K562 (cell line): Measurements from ENCODE around the gene ELAC1. TPM values are rescaled to one million over a fixed set of nuclear protein-coding genes. Genes with fewer than 3 reads are reported as not detected.

Experiments used
- ATAC-seq: fragments of 200-7000 bp; cut with Tn5 transposase; 3 replicates; pipeline ENCODE4 v1.9.1; 2020; ENCODE audit warnings: moderate library complexity
- BruUV-seq: library from RNA; stranded (reverse); fragments of 400-500 nt; replicated peaks from 2 replicates; lab custom pipeline; 2021; lab: Mats Ljungman, UMichigan
- CTCF ChIA-PET: fragments of 300-600 bp; formaldehyde crosslinking; extraction: SDS; loops from one replicate; lab custom pipeline; 2021; ENCODE audit warnings: low intra/inter-chr PET ratio; lab: Yijun Ruan, JAX
- POLR2A ChIA-PET: fragments of 300-600, 350-650 bp; sonication (Branson Sonifier 250); formaldehyde crosslinking; extraction: SDS; loops from one replicate; lab custom pipeline; 2021; ENCODE audit warnings: antibody characterized with exemption, inconsistent platforms; lab: Yijun Ruan, JAX
- DNase-seq, 4 experiments: peaks; one replicate each; pipeline versions ENCODE4 v3.0.0 to v3.0.0-alpha.2; 2011 to 2018; ENCODE audit warnings: low spot score in 3 of 4, mixed read lengths in 3 of 4; ENCODE audit errors: extremely low read depth in 1 of 4
- FAIRE-seq: peaks from 2 replicates; lab custom pipeline; 2011; peaks lifted over from hg19 to GRCh38; lab: Jason Lieb, UNC
- H2AFZ ChIP-seq: 2 replicates; pipeline ENCODE4 v1.6.0; 2011; ENCODE audit warnings: low read depth, low read length, control low read depth, inconsistent platforms
- H3K27ac ChIP-seq: fragments of 200-600 bp; 3 replicates; pipeline ENCODE4 v1.8.0; 2011; ENCODE audit warnings: low read depth, mild to moderate bottlenecking, control low read depth, inconsistent platforms, low read length, moderate library complexity, mixed read lengths; ENCODE audit errors: extremely low read depth
- H3K27me3 ChIP-seq, 2 experiments: fragments of 300-600 bp in 1 of 2; 2 replicates in 1 of 2; 3 replicates in 1 of 2; pipeline versions ENCODE4 v1.6.0 to v1.8.0; 2011; ENCODE audit warnings: inconsistent platforms in 2 of 2, low read length in 2 of 2, mild to moderate bottlenecking in 1 of 2, mixed read lengths in 1 of 2, moderate library complexity in 1 of 2; ENCODE audit not compliant: control insufficient read depth in 2 of 2, insufficient read depth in 2 of 2
- H3K36me3 ChIP-seq: fragments of 300-600 bp; 3 replicates; pipeline ENCODE4 v1.8.0; 2011; ENCODE audit warnings: mild to moderate bottlenecking, low read length, inconsistent platforms; ENCODE audit not compliant: control insufficient read depth, insufficient read depth
- H3K4me1 ChIP-seq, 2 experiments: fragments of 200-600 bp in 1 of 2; replicated peaks in 1 of 2; 2 replicates in 1 of 2; 3 replicates in 1 of 2; pipeline versions ENCODE4 v1.5.1 to v1.8.0; 2011; ENCODE audit warnings: inconsistent platforms in 2 of 2, low read length in 2 of 2, mild to moderate bottlenecking in 1 of 2, mixed read lengths in 1 of 2, moderate library complexity in 1 of 2; ENCODE audit not compliant: control insufficient read depth in 2 of 2, insufficient read depth in 2 of 2
- H3K4me2 ChIP-seq: 2 replicates; pipeline ENCODE4 v1.6.1; 2011; ENCODE audit warnings: low read length, control low read depth, inconsistent platforms, mixed read lengths; ENCODE audit not compliant: insufficient read depth
- H3K4me3 ChIP-seq: fragments of 200-600 bp; sonication (generic), shearing (Covaris generic); 2 replicates; pipeline ENCODE4 v1.5.1; 2016; ENCODE audit warnings: control low read depth, inconsistent platforms
- H3K79me2 ChIP-seq: fragments of 200-600 bp; 3 replicates; pipeline ENCODE4 v1.8.0; 2011; ENCODE audit warnings: low read length, inconsistent platforms; ENCODE audit not compliant: control insufficient read depth, insufficient read depth
- H3K9ac ChIP-seq, 2 experiments: 2 replicates each; pipeline versions ENCODE4 v1.6.0 to v1.6.1; 2011; ENCODE audit warnings: low read depth in 2 of 2, low read length in 2 of 2, control low read depth in 1 of 2, inconsistent platforms in 1 of 2, mild to moderate bottlenecking in 1 of 2, mixed read lengths in 1 of 2; ENCODE audit not compliant: insufficient read depth in 1 of 2
- H3K9me1 ChIP-seq: one replicate; pipeline ENCODE4 v1.6.0; 2011; ENCODE audit warnings: inconsistent platforms, mild to moderate bottlenecking, low read length, moderate library complexity; ENCODE audit not compliant: control insufficient read depth, insufficient read depth
- H3K9me3 ChIP-seq: replicated peaks from 2 replicates; pipeline ENCODE4 v1.5.1; 2011; ENCODE audit warnings: low read depth, low read length, inconsistent platforms; ENCODE audit not compliant: control insufficient read depth, insufficient read depth
- H4K20me1 ChIP-seq: replicated peaks from 2 replicates; pipeline ENCODE4 v1.6.1; 2011; ENCODE audit warnings: low read length, inconsistent platforms, mixed read lengths; ENCODE audit not compliant: control insufficient read depth, insufficient read depth
- ASH1L ChIP-seq: fragments of 450-650 bp; IDR thresholded peaks from 2 replicates; pipeline ENCODE4 v1.6.1; 2018; ENCODE audit warnings: borderline replicate concordance, mild to moderate bottlenecking, low read depth; ENCODE audit not compliant: partially characterized antibody
- C11orf30 ChIP-seq: fragments of 450-650 bp; IDR thresholded peaks from 2 replicates; pipeline ENCODE4 v1.6.1; 2016; ENCODE audit warnings: low read depth, mild to moderate bottlenecking
- COPS2 ChIP-seq: fragments of 450-650 bp; conservative IDR thresholded peaks from 2 replicates; pipeline ENCODE4 v1.6.1; 2016; ENCODE audit warnings: mild to moderate bottlenecking, moderate library complexity
- FOS ChIP-seq: IDR thresholded peaks from 3 replicates; pipeline ENCODE4 v1.6.1; 2011; ENCODE audit not compliant: insufficient read length; ENCODE audit errors: extremely low read depth
- GMEB1 ChIP-seq: fragments of 250-450 bp; sonication (Bioruptor Pico); IDR thresholded peaks from 2 replicates; pipeline ENCODE4 v1.4.0; 2020; ENCODE audit warnings: mild to moderate bottlenecking
- MAFF ChIP-seq: IDR thresholded peaks from 2 replicates; pipeline ENCODE4 v1.6.1; 2012; ENCODE audit warnings: low read length, improper control_type of control experiment
- MAFG ChIP-seq: fragments of 450-650 bp; conservative IDR thresholded peaks from 2 replicates; pipeline ENCODE4 v1.6.1; 2016; ENCODE audit warnings: missing genetic modification characterization, missing compliant biosample characterization
- MAFK ChIP-seq: IDR thresholded peaks from 2 replicates; pipeline ENCODE4 v1.6.1; 2011; ENCODE audit warnings: low read length, improper control_type of control experiment
- MEF2D ChIP-seq: conservative IDR thresholded peaks from 2 replicates; pipeline ENCODE4 v1.6.1; 2016; ENCODE audit warnings: low read depth, missing genetic modification characterization, missing compliant biosample characterization
- MTA2 ChIP-seq: fragments of 450-650 bp; IDR thresholded peaks from 2 replicates; pipeline ENCODE4 v1.6.1; 2016; ENCODE audit warnings: low read depth
- SMARCA4 ChIP-seq: fragments of 450-650 bp; IDR thresholded peaks from 2 replicates; pipeline ENCODE4 v1.6.1; 2016
- THAP12 ChIP-seq: fragments of 250-450 bp; sonication (Bioruptor Pico); IDR thresholded peaks from 2 replicates; pipeline ENCODE4 v1.9.0; 2021; ENCODE audit warnings: mild to moderate bottlenecking, inconsistent platforms
- ZNF316 ChIP-seq: fragments of 450-650 bp; IDR thresholded peaks from 2 replicates; pipeline ENCODE4 v1.6.1; 2016
- ZNF77 ChIP-seq: fragments of 250-450 bp; sonication (Bioruptor Pico); IDR thresholded peaks from 2 replicates; pipeline ENCODE4 v1.5.0; 2020
- WGBS: fragments of 100-300 bp; shearing (Covaris generic); methylation state at CpG from one replicate; pipeline ENCODE4 v1.1.6; 2016; ENCODE audit warnings: low coverage, mixed read lengths; ENCODE audit not compliant: insufficient coverage; ENCODE audit errors: missing lambda C conversion rate; 5-methylcytosine and 5-hydroxymethylcytosine counted together
- in situ Hi-C: fragments of 300-500 bp; cut with MboI; formaldehyde crosslinking; loops from 4 replicates; pipeline ENCODE4 v1.15.0; 2018; ENCODE audit warnings: inconsistent platforms, mixed read lengths
- intact Hi-C: fragments of 100-400 bp; cut with micrococcal nuclease; formaldehyde crosslinking; loops from 2 replicates; pipeline ENCODE4 v1.14.2; 2022
- polyA plus RNA-seq, 8 experiments: library from polyadenylated mRNA; depleted of rRNA in 4 of 8; stranded (reverse) in 5 of 8; unstranded in 3 of 8; fragments of >200 nt; fragmentation: Nextera tagmentation in 2 of 8; fragmentation: Illumina TruSeq in 1 of 8; extraction: Ambion mirVana in 2 of 8; extraction: Trizol in 1 of 8; gene quantifications; 2 replicates each; pipeline versions ENCODE4 v1.2.1 to v1.2.3, GENCODE V29; 2011 to 2014; ENCODE audit warnings: inconsistent platforms in 1 of 8, missing spikeins in 1 of 8
- total RNA-seq, 7 experiments: library from RNA; depleted of rRNA in 6 of 7; stranded (reverse); fragments of >200 nt in 6 of 7; fragmentation: Illumina TruSeq in 2 of 7; extraction: Trizol in 2 of 7; gene quantifications; 2 replicates each; pipeline versions ENCODE4 v1.2.1 to v1.2.3, GENCODE V29; 2011 to 2021; ENCODE audit warnings: low replicate concordance in 1 of 7
- TF ChIP-seq, protein P1 (sequence below), 2 experiments: fragments of 450-650 bp in 1 of 2; IDR thresholded peaks; 2 replicates each; pipeline ENCODE4 v1.6.1; 2011 to 2017; ENCODE audit warnings: low read depth in 2 of 2, antibody characterized with exemption in 1 of 2, borderline replicate concordance in 1 of 2, low read length in 1 of 2, mild to moderate bottlenecking in 1 of 2, mixed read lengths in 1 of 2; ENCODE audit not compliant: control insufficient read depth in 1 of 2
- TF ChIP-seq, protein P2 (sequence below): sonication (generic); formaldehyde crosslinking; IDR thresholded peaks from 2 replicates; pipeline ENCODE4 v1.8.0; 2022; ENCODE audit warnings: mild to moderate bottlenecking, missing genetic modification reagents

ELAC1 gene
- total and polyA plus RNA-seq, 9 of the 15 experiments (the other 6 are each of a cell fraction or from before 2014, with no cell fraction given): 3.7 to 7.7 (median 4.9) TPM

- POLR2A ChIA-PET: no interaction called here
- no TSS peak for BruUV-seq
- TF ChIP-seq ZNF316 (peak; percentile 98), MEF2D (tag) (no peak), ASH1L (no peak), FOS (no peak), GMEB1 (no peak), MAFK (peak; percentile 91), COPS2 (no peak), ZNF77 (CRISPR knock-in tag) (no peak), C11orf30 (peak; percentile 91), THAP12 (no peak), MAFG (tag) (peak; percentile 94), MAFF (peak; percentile 90), SMARCA4 (no peak), MTA2 (no peak)
- TF ChIP-seq, protein P1, sequence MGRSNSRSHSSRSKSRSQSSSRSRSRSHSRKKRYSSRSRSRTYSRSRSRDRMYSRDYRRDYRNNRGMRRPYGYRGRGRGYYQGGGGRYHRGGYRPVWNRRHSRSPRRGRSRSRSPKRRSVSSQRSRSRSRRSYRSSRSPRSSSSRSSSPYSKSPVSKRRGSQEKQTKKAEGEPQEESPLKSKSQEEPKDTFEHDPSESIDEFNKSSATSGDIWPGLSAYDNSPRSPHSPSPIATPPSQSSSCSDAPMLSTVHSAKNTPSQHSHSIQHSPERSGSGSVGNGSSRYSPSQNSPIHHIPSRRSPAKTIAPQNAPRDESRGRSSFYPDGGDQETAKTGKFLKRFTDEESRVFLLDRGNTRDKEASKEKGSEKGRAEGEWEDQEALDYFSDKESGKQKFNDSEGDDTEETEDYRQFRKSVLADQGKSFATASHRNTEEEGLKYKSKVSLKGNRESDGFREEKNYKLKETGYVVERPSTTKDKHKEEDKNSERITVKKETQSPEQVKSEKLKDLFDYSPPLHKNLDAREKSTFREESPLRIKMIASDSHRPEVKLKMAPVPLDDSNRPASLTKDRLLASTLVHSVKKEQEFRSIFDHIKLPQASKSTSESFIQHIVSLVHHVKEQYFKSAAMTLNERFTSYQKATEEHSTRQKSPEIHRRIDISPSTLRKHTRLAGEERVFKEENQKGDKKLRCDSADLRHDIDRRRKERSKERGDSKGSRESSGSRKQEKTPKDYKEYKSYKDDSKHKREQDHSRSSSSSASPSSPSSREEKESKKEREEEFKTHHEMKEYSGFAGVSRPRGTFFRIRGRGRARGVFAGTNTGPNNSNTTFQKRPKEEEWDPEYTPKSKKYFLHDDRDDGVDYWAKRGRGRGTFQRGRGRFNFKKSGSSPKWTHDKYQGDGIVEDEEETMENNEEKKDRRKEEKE (IDR thresholded peaks at IDR 0.05; ENCODE audit: borderline replicate concordance in 1 of 2, control insufficient read depth in 1 of 2, low read depth in 2 of 2, low read length in 1 of 2): no peak
- TF ChIP-seq, protein P2, sequence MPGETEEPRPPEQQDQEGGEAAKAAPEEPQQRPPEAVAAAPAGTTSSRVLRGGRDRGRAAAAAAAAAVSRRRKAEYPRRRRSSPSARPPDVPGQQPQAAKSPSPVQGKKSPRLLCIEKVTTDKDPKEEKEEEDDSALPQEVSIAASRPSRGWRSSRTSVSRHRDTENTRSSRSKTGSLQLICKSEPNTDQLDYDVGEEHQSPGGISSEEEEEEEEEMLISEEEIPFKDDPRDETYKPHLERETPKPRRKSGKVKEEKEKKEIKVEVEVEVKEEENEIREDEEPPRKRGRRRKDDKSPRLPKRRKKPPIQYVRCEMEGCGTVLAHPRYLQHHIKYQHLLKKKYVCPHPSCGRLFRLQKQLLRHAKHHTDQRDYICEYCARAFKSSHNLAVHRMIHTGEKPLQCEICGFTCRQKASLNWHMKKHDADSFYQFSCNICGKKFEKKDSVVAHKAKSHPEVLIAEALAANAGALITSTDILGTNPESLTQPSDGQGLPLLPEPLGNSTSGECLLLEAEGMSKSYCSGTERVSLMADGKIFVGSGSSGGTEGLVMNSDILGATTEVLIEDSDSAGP (CRISPR knock-in tag): no peak
These were observed 28.9 kb upstream of the ELAC1 start for GRCh38 chr18:50938912-50939311.

More at GRCh38 chr18:50938912-50939311, 28.9 kb upstream of the ELAC1 start:
- DNase-seq: no peak
- intact Hi-C loops: no loop called here
- no peaks in the 10 kb centered on the region for H3K79me2 ChIP-seq
- H3K4me2 ChIP-seq: no peak overlapping the region
- FAIRE-seq: no peak
- peaks cover 2% of the 10 kb centered on the region; the same call in 1 of the 3 replicates for H3K36me3 ChIP-seq
- no peaks in the 10 kb centered on the region for H3K9me1 ChIP-seq
- in situ Hi-C loops: no loop called here
- no peak overlapping the region for H2AFZ ChIP-seq
- no peaks in the 10 kb centered on the region for H3K4me1 ChIP-seq
- CTCF ChIA-PET: no interaction called here
- H3K27me3 ChIP-seq: no peaks in the 10 kb centered on the region
- no peaks in the 10 kb centered on the region for H4K20me1 ChIP-seq
- no peak for ATAC-seq
- no peak overlapping the region for H3K27ac ChIP-seq
- 92% methylated on average over 2 of the region's 2 CpGs for WGBS
- no peak overlapping the region for H3K4me3 ChIP-seq
- no peaks in the 10 kb centered on the region for H3K9me3 ChIP-seq
- H3K9ac ChIP-seq: no peak overlapping the region
